Kidney (tissue), 14 donors: ENCODE data around the gene ZNF749. TPM values are rescaled to one million over a fixed set of nuclear protein-coding genes. Genes with fewer than 3 reads are reported as not detected.
A peak's percentile ranks its signal among the peaks of the same experiment; 100 is the strongest.

Source experiments
- DNase-seq, 5 donors: peaks; one replicate each; pipeline ENCODE4 v3.0.0-alpha.2; 2013 to 2020
- FAIRE-seq: peaks from 2 replicates; lab custom pipeline; 2012; peaks lifted over from hg19 to GRCh38; lab: Jason Lieb, UNC
- H3K27ac ChIP-seq, 2 donors: one replicate each; pipeline ENCODE4 v1.7.0; 2013; ENCODE audit warnings: low read depth in 2 of 2, low read length in 2 of 2, inconsistent platforms in 1 of 2
- H3K27me3 ChIP-seq: one replicate; pipeline ENCODE4 v1.7.1; 2013; ENCODE audit warnings: low read length, inconsistent platforms; ENCODE audit not compliant: control insufficient read depth, insufficient read depth
- H3K36me3 ChIP-seq, 3 donors: one replicate each; pipeline versions ENCODE4 v1.7.0 to v1.7.1; 2013; ENCODE audit warnings: low read length in 3 of 3, control low read depth in 1 of 3, inconsistent platforms in 1 of 3; ENCODE audit not compliant: insufficient read depth in 3 of 3, control insufficient read depth in 2 of 3
- H3K4me1 ChIP-seq, 3 donors: one replicate each; pipeline versions ENCODE4 v1.7.0 to v1.7.1; 2013; ENCODE audit warnings: low read length in 3 of 3, inconsistent platforms in 1 of 3, low read depth in 1 of 3; ENCODE audit not compliant: control insufficient read depth in 2 of 3, insufficient read depth in 2 of 3
- H3K4me3 ChIP-seq, 3 donors: one replicate each; pipeline versions ENCODE4 v1.7.0 to v1.8.1; 2013; ENCODE audit warnings: low read length in 3 of 3, control low read depth in 1 of 3, inconsistent platforms in 1 of 3
- H3K9ac ChIP-seq, 3 donors: one replicate each; pipeline versions ENCODE4 v1.7.0 to v1.7.1; 2013; ENCODE audit warnings: low read length in 3 of 3, control low read depth in 1 of 3, inconsistent platforms in 1 of 3
- H3K9me3 ChIP-seq, 3 donors: one replicate each; pipeline versions ENCODE4 v1.7.0 to v1.7.1; 2013; ENCODE audit warnings: low read length in 3 of 3, control low read depth in 1 of 3, inconsistent platforms in 1 of 3; ENCODE audit not compliant: control insufficient read depth in 2 of 3, insufficient read depth in 1 of 3
- intact Hi-C: fragments of 100-400 bp; cut with DNase I; formaldehyde crosslinking; loops from one replicate; pipeline ENCODE4 v1.11.1; 2022
- polyA plus RNA-seq: library from polyadenylated mRNA; stranded (reverse); fragments of 350-450 nt; fragmentation: Illumina TruSeq; extraction: RNeasy Lipid Tissue Mini Kit (QIAGEN cat#74804); gene quantifications from one replicate; pipeline ENCODE4 v1.2.3, GENCODE V29; 2014; ENCODE audit warnings: low read depth, low replicate concordance; ENCODE audit not compliant: insufficient read depth
- total RNA-seq: library from RNA; stranded (reverse); fragmentation: NEBNext Ultra II Directional; extraction: Animal tissue kit (Norgen Biotek cat#: 25700); gene quantifications from one replicate; pipeline ENCODE4 v1.2.1, GENCODE V29; 2021
- TF ChIP-seq, protein P1 (sequence below): IDR thresholded peaks from 3 replicates; pipeline ENCODE4 v1.5.1; 2012; ENCODE audit warnings: mild to moderate bottlenecking, moderate library complexity, borderline replicate concordance; ENCODE audit not compliant: insufficient read depth; ENCODE audit errors: extremely low read depth
- donor health status: control.
- donor health status: control.
- donor health status: control.
- donor health status: control.
- donor health status: control.
- donor health status: DM: yes; HTN: yes; CAD: no.
- donor health status: Normal renal cell carcinoma (clear cell type).

The ZNF749 gene
- total and polyA plus RNA-seq, 2 donors from 2014 or later, result 9.9 to 14.2 TPM

DNA sequence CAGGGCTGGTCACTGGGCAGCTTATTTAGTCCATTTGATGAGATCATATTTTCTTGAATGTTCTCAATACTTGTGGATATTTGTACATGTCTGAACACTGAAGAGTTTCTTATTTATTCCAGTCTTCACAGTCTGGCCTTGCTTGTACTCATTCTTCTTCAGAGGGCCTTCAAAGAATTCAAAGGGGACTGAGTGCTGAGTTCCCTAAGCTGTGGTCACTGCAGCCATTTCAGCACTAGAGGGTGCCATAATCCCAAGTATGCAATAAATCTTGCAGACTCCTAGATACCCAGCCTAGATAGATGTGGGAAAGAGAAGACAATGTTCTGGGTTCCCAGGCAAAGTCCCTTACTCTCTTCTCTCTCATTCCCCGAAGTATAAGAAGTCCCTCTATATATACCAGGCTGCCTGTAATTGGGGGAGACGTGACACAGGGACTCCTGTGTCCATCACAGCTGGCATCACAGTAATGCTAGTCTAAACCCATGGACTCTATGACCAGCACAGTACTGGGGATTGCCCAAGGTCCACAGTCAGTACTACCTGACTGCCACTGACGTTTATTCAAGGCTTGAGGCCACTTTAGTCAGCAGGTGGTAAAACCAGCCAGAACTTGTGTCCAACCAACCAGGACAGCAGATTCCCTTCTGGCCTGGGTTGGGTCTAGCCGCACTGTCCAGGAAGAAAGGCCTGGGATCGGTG is 30.7 kb downstream of the ZNF749 start:
- Histone ChIP-seq H3K36me3 (peaks cover 4 to 20% (median 5%) of the 10 kb centered on the region in 3 donors), H3K9me3 (peaks cover 10 to 65% (median 21%) of the 10 kb centered on the region in 3 donors), H3K4me3 (peak overlapping the region in 1 of 3 donors; percentile 35), H3K27ac (no peak overlapping the region), H3K9ac (no peak overlapping the region), H3K27me3 (no peaks in the 10 kb centered on the region), H3K4me1 (no peaks in the 10 kb centered on the region)
- intact Hi-C loops, result no loop called here
- no peak for FAIRE-seq
- no peak for DNase-seq
- TF ChIP-seq, protein P1, sequence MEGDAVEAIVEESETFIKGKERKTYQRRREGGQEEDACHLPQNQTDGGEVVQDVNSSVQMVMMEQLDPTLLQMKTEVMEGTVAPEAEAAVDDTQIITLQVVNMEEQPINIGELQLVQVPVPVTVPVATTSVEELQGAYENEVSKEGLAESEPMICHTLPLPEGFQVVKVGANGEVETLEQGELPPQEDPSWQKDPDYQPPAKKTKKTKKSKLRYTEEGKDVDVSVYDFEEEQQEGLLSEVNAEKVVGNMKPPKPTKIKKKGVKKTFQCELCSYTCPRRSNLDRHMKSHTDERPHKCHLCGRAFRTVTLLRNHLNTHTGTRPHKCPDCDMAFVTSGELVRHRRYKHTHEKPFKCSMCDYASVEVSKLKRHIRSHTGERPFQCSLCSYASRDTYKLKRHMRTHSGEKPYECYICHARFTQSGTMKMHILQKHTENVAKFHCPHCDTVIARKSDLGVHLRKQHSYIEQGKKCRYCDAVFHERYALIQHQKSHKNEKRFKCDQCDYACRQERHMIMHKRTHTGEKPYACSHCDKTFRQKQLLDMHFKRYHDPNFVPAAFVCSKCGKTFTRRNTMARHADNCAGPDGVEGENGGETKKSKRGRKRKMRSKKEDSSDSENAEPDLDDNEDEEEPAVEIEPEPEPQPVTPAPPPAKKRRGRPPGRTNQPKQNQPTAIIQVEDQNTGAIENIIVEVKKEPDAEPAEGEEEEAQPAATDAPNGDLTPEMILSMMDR, result no peak

DNA sequence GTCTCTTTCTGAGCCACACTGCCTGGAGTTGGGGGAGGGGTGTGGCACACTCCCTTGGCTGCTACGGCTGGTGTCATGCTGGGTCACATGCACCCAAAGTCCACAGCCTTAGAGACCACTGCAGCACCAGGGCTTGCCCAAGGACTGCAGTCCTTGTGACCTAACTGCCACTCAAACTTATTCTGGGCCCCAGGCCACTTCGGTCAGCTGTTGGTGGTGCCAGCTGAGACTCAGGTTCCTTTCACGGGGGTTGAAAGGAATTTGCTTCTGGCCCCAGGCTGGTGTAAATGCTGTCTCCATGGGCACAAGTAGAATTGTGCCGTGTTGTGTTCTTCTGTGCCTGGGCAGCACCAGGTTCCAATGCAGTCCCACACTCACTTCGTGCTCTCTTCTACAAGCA is 31.4 kb downstream of the ZNF749 start:
- intact Hi-C loops, result no loop called here
- no peak overlapping the region for H3K27ac ChIP-seq

DNA sequence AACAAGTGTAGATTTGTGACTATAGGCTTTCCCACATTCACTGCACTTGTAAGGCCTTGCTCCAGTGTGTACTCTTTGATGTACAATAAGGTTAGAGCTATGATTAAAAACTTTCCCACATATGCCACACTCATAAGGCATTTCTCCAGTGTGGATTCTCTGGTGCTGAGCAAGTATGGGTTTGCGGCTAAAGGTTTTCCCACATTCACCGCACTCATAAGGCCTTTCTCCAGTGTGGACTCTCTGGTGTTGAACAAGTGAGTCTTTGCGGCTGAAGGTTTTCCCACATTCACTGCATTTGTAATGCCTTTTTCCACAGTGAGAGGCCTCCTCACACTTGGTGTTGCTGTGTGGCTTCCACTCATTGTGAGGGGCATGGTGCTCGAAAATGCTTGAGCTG is 38.5 kb downstream of the ZNF749 start:
- Histone ChIP-seq H3K27ac (no peak overlapping the region), H3K36me3 (peaks cover 27 to 42% (median 39%) of the 10 kb centered on the region in 3 donors), H3K9me3 (peaks cover 27 to 82% (median 54%) of the 10 kb centered on the region in 3 donors), H3K9ac (no peak overlapping the region), H3K4me1 (peaks cover 0 to 2% (median 0%) of the 10 kb centered on the region in 3 donors), H3K4me3 (peak overlapping the region in 2 of 3 donors; percentile 10 to 16), H3K27me3 (no peaks in the 10 kb centered on the region)
- TF ChIP-seq, protein P1, result no peak
- DNase-seq (peak in 1 of 5 donors; percentile 7), FAIRE-seq (no peak)
- intact Hi-C loops, result no loop called here

More for the DNA sequence above, 31.4 kb downstream of the ZNF749 start:
- no peak overlapping the region for H3K9ac ChIP-seq
- H3K27me3 ChIP-seq, result no peaks in the 10 kb centered on the region
- no peak for DNase-seq
- TF ChIP-seq, protein P1, result no peak
- peaks cover 5 to 20% (median 5%) of the 10 kb centered on the region in 3 donors for H3K36me3 ChIP-seq
- peaks cover 10 to 69% (median 27%) of the 10 kb centered on the region in 3 donors for H3K9me3 ChIP-seq
- H3K4me1 ChIP-seq, result no peaks in the 10 kb centered on the region
- FAIRE-seq, result no peak
- peak overlapping the region in 1 of 3 donors; percentile 35 for H3K4me3 ChIP-seq
